H9 (cell line): ENCODE data around the gene PEX14. TPM values are rescaled to one million over a fixed set of nuclear protein-coding genes. Genes with fewer than 3 reads are reported as not detected.

ENCODE experiments used
- DNase-seq: peaks from one replicate; pipeline ENCODE4 v3.0.0-alpha.2; 2017
- H2AFZ ChIP-seq: one replicate; pipeline ENCODE4 v1.6.1; 2013; ENCODE audit warnings: mild to moderate bottlenecking, low read length, control low read depth, moderate library complexity
- H2AK5ac ChIP-seq: 2 replicates; pipeline ENCODE4 v1.6.1; 2013; ENCODE audit warnings: low read length, control low read depth, mixed read lengths; ENCODE audit not compliant: insufficient read length
- H2BK120ac ChIP-seq: one replicate; pipeline ENCODE4 v1.6.1; 2013; ENCODE audit warnings: low read depth, mild to moderate bottlenecking, low read length, control low read depth, inconsistent platforms; ENCODE audit not compliant: poor library complexity, severe bottlenecking
- H2BK12ac ChIP-seq: 2 replicates; pipeline ENCODE4 v1.6.1; 2013; ENCODE audit warnings: low read length, control low read depth, mixed read lengths, low read depth; ENCODE audit not compliant: insufficient read length
- H2BK15ac ChIP-seq: 2 replicates; pipeline ENCODE4 v1.6.1; 2013; ENCODE audit warnings: low read depth, low read length, control low read depth
- H2BK20ac ChIP-seq: one replicate; pipeline ENCODE4 v1.6.1; 2013; ENCODE audit warnings: low read depth, mild to moderate bottlenecking, low read length, control low read depth, inconsistent platforms; ENCODE audit not compliant: poor library complexity, severe bottlenecking
- H2BK5ac ChIP-seq: 2 replicates; pipeline ENCODE4 v1.6.1; 2013; ENCODE audit warnings: low read length, control low read depth, mixed read lengths; ENCODE audit not compliant: insufficient read length
- H3K14ac ChIP-seq: 2 replicates; pipeline ENCODE4 v1.6.1; 2013; ENCODE audit warnings: low read length, control low read depth; ENCODE audit not compliant: insufficient read depth
- H3K18ac ChIP-seq: 2 replicates; pipeline ENCODE4 v1.6.1; 2013; ENCODE audit warnings: low read depth, mild to moderate bottlenecking, mixed read lengths, low read length, control low read depth; ENCODE audit not compliant: insufficient read length
- H3K23ac ChIP-seq: 2 replicates; pipeline ENCODE4 v1.6.1; 2013; ENCODE audit warnings: low read length, control low read depth, mixed read lengths, low read depth; ENCODE audit not compliant: insufficient read length
- H3K23me2 ChIP-seq: 2 replicates; pipeline ENCODE4 v1.6.1; 2013; ENCODE audit warnings: low read depth, mild to moderate bottlenecking, mixed read lengths, low read length, control low read depth; ENCODE audit not compliant: insufficient read length, poor library complexity, severe bottlenecking
- H3K27ac ChIP-seq: 2 replicates; pipeline ENCODE4 v1.5.1; 2013; ENCODE audit warnings: low read length, control low read depth, mixed read lengths, low read depth; ENCODE audit not compliant: insufficient read length
- H3K27me3 ChIP-seq: 2 replicates; pipeline ENCODE4 v1.6.1; 2013; ENCODE audit warnings: low read length, control low read depth, inconsistent platforms; ENCODE audit not compliant: insufficient read depth
- H3K4ac ChIP-seq: 2 replicates; pipeline ENCODE4 v1.6.1; 2013; ENCODE audit warnings: low read depth, mild to moderate bottlenecking, control low read depth, inconsistent platforms, low read length, moderate library complexity
- H3K4me1 ChIP-seq: 2 replicates; pipeline ENCODE4 v1.6.1; 2013; ENCODE audit warnings: low read length, control low read depth, inconsistent platforms; ENCODE audit not compliant: insufficient read depth
- H3K4me2 ChIP-seq: 2 replicates; pipeline ENCODE4 v1.6.1; 2013; ENCODE audit warnings: low read length, control low read depth, mixed read lengths; ENCODE audit not compliant: insufficient read length, insufficient read depth
- H3K56ac ChIP-seq: 2 replicates; pipeline ENCODE4 v1.6.1; 2013; ENCODE audit warnings: low read depth, mild to moderate bottlenecking, mixed read lengths, low read length, control low read depth; ENCODE audit not compliant: insufficient read length
- H3K79me1 ChIP-seq: 2 replicates; pipeline ENCODE4 v1.6.1; 2013; ENCODE audit warnings: low read depth, mild to moderate bottlenecking, moderate library complexity, low read length, control low read depth, inconsistent platforms; ENCODE audit not compliant: insufficient read depth, poor library complexity, severe bottlenecking
- H3K79me2 ChIP-seq: 2 replicates; pipeline ENCODE4 v1.6.1; 2013; ENCODE audit warnings: low read length, control low read depth, inconsistent platforms; ENCODE audit not compliant: insufficient read depth
- H3K9ac ChIP-seq: 2 replicates; pipeline ENCODE4 v1.6.1; 2013; ENCODE audit warnings: low read length, control low read depth, mixed read lengths; ENCODE audit not compliant: insufficient read length; ENCODE audit errors: extremely low read depth
- H3K9me3 ChIP-seq: one replicate; pipeline ENCODE4 v1.6.1; 2013; ENCODE audit warnings: low read depth, low read length, inconsistent platforms; ENCODE audit not compliant: control insufficient read depth
- H3T11ph ChIP-seq: one replicate; pipeline ENCODE4 v1.6.1; 2013; ENCODE audit warnings: mild to moderate bottlenecking, low read length, control low read depth, inconsistent platforms
- H4K20me1 ChIP-seq: one replicate; pipeline ENCODE4 v1.6.1; 2013; ENCODE audit not compliant: control insufficient read depth, insufficient read length, insufficient read depth
- H4K5ac ChIP-seq: 2 replicates; pipeline ENCODE4 v1.6.1; 2013; ENCODE audit warnings: low read depth, mild to moderate bottlenecking, mixed read lengths, low read length, control low read depth; ENCODE audit not compliant: insufficient read length
- H4K8ac ChIP-seq: replicated peaks from 2 replicates; pipeline ENCODE4 v1.6.1; 2013; ENCODE audit warnings: low read length, control low read depth, mixed read lengths, low read depth; ENCODE audit not compliant: insufficient read length
- H4K91ac ChIP-seq: 2 replicates; pipeline ENCODE4 v1.6.1; 2013; ENCODE audit warnings: low read depth, mild to moderate bottlenecking, moderate library complexity, mixed read lengths, low read length, control low read depth; ENCODE audit not compliant: insufficient read length
- H3K27ac Mint-ChIP-seq, 3 experiments: 2 replicates in 2 of 3; 3 replicates in 1 of 3; pipeline ENCODE4 v1.8.0; 2020 to 2021; ENCODE audit warnings: mixed read lengths in 3 of 3, mild to moderate bottlenecking in 1 of 3, moderate library complexity in 1 of 3
- H3K27me3 Mint-ChIP-seq: 2 replicates; pipeline ENCODE4 v1.8.0; 2021; ENCODE audit warnings: low read depth, mild to moderate bottlenecking, moderate library complexity, mixed read lengths
- H3K36me3 Mint-ChIP-seq, 3 experiments: 2 replicates in 2 of 3; 3 replicates in 1 of 3; pipeline ENCODE4 v1.8.0; 2020 to 2021; ENCODE audit warnings: low read depth in 3 of 3, mixed read lengths in 3 of 3; ENCODE audit not compliant: insufficient read depth in 1 of 3
- H3K4me1 Mint-ChIP-seq, 2 experiments: 2 replicates each; pipeline ENCODE4 v1.8.0; 2020; ENCODE audit warnings: mixed read lengths in 2 of 2
- H3K4me3 Mint-ChIP-seq, 2 experiments: 2 replicates in 1 of 2; 3 replicates in 1 of 2; pipeline ENCODE4 v1.8.0; 2020 to 2021; ENCODE audit warnings: mild to moderate bottlenecking in 2 of 2, mixed read lengths in 2 of 2, moderate library complexity in 1 of 2
- H3K9me3 Mint-ChIP-seq, 2 experiments: 2 replicates in 1 of 2; 3 replicates in 1 of 2; pipeline ENCODE4 v1.8.0; 2020; ENCODE audit warnings: mild to moderate bottlenecking in 2 of 2, mixed read lengths in 2 of 2, moderate library complexity in 1 of 2
- CTCF ChIP-seq: fragments of 200-600 bp; sonication (generic); conservative IDR thresholded peaks from 3 replicates; pipeline ENCODE4 v1.8.0; 2021; ENCODE audit warnings: antibody characterized with exemption, mild to moderate bottlenecking
- WGBS: extraction: QIAGEN DNeasy Blood & Tissue Kit; methylation state at CpG from one replicate; pipeline ENCODE4 v1.1.7; 2013; ENCODE audit warnings: missing lambda C conversion rate, low lambda C conversion rate, mixed read lengths; ENCODE audit not compliant: insufficient read length; ENCODE audit errors: extremely low coverage; 5-methylcytosine and 5-hydroxymethylcytosine counted together
- total RNA-seq: library from RNA; stranded (reverse); gene quantifications from 2 replicates; pipeline ENCODE4 v1.2.1, GENCODE V29; 2021

Gene PEX14
- total RNA-seq, 1 experiment from 2014 or later: 23.9 TPM

GRCh38 chr1:10471411-10472219 lies 3.1 kb upstream of the PEX14 start:
- peak overlapping the region; percentile 79 to 99 (median 96) for H3K27ac Mint-ChIP-seq
- Histone ChIP-seq H3K18ac (peak overlapping the region; percentile 0), H3T11ph (no peak overlapping the region), H3K79me2 (peaks cover 3% of the 10 kb centered on the region; the same call in 1 of the 2 replicates), H3K23ac (no peak overlapping the region), H3K27ac (no peak overlapping the region), H3K27me3 (no peaks in the 10 kb centered on the region), H3K9ac (peak overlapping the region; percentile 57), H3K4ac (no peak overlapping the region), H3K79me1 (no peaks in the 10 kb centered on the region), H3K14ac (peak overlapping the region; percentile 23; the same call in 1 of the 2 replicates), H4K8ac (no peak overlapping the region), H3K4me1 (peaks cover 2% of the 10 kb centered on the region; the same call in 1 of the 2 replicates), H2BK5ac (no peak overlapping the region), H3K9me3 (no peaks in the 10 kb centered on the region), H2BK12ac (no peak overlapping the region), H2AK5ac (no peak overlapping the region), H2AFZ (no peak overlapping the region), H4K5ac (no peak overlapping the region), H3K56ac (no peak overlapping the region), H3K23me2 (peaks cover 6% of the 10 kb centered on the region), H2BK20ac (no peak overlapping the region), H4K91ac (no peak overlapping the region), H4K20me1 (no peaks in the 10 kb centered on the region), H2BK15ac (no peak overlapping the region), H2BK120ac (no peak overlapping the region), H3K4me2 (peak overlapping the region; percentile 63)
- WGBS: no CpG with 5 or more reads among the region's 23 CpGs
- H3K4me1 Mint-ChIP-seq: peaks cover 22 to 24% of the 10 kb centered on the region in 2 experiments
- H3K27me3 Mint-ChIP-seq: no peaks in the 10 kb centered on the region
- peaks cover 26 to 41% (median 38%) of the 10 kb centered on the region in 3 experiments for H3K36me3 Mint-ChIP-seq
- TF ChIP-seq CTCF: no peak
- no peak for DNase-seq
- peak overlapping the region; percentile 96 to 99 for H3K4me3 Mint-ChIP-seq
- H3K9me3 Mint-ChIP-seq: no peaks in the 10 kb centered on the region
